NCI-H345 (cell line): ENCODE data around the gene RBP4.
"Not testable (repeated sequence)": the region's sequence is repeated elsewhere in the genome, so short reads cannot be mapped to it uniquely, and the experiment has no call there.

ENCODE experiments used
- DNase-seq: peaks from one replicate; lab custom pipeline; 2025; lab: John Stamatoyannopoulos, UW

The RBP4 gene

DNA sequence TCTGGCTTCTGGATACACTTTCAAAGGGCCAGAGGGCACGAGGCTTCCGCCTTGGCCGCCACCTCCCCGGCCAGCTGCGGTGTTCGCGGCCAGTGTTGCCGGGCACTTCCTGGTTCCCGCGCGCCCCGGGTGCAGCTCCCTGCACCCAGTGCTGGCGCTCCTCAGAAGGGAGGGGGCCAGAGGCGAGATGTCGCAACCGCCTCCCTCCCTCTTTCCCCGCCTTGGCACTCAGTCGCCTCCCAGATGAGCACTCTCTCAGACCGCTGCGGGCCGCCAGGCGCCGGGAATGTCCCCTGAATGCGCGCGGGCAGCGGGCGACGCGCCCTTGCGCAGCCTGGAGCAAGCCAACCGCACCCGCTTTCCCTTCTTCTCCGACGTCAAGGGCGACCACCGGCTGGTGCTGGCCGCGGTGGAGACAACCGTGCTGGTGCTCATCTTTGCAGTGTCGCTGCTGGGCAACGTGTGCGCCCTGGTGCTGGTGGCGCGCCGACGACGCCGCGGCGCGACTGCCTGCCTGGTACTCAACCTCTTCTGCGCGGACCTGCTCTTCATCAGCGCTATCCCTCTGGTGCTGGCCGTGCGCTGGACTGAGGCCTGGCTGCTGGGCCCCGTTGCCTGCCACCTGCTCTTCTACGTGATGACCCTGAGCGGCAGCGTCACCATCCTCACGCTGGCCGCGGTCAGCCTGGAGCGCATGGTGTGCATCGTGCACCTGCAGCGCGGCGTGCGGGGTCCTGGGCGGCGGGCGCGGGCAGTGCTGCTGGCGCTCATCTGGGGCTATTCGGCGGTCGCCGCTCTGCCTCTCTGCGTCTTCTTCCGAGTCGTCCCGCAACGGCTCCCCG lies 34.4 kb downstream of the RBP4 start, which contains the start of gene FFAR4:
Gene FFAR4, plus strand, starts transcription at position 231 of the 842 bp plus-strand sequence. Its CDS starts 56 bp downstream, at position 287.
- no peak for DNase-seq

DNA sequence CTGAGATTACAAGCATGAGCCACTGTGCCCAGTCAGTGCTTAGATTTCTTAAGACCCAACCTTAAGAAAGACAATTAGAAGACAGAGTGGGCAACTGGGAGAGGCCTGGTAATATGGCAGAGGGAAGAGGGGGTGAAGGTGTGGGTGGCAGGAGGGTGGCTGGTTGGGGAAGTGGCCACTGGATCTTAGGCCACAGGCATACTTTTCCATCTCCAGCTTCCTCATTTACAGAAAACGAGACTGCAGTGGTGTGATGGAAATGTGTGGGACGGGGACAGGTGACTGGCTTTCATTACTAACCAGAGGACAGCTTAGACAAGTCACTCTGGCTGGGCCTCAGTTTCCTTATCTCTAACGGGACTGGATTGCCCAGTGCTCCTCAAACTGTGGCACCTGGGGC lies 35.6 kb downstream of the RBP4 start:
- no peak for DNase-seq

DNA sequence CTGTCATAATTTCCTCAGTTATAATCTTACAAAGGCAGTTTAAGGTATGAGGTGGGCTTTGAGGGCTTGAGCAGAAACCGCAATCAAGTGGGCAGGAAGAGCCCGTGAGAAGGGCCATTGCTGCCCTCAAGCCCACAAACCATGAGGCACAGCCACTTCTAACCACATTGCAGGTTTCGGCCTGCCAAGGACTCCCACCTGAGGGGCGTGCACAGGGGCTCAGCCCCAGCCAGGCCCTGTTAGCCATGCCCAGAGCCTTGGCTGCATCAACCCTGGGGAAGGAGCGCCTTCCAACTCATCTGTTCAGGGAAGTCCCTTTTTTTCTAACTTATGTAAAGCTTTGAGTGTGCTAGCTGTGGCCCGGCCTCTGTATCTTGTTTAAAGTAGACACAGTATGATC lies 40.5 kb downstream of the RBP4 start:
- no peak for DNase-seq

DNA sequence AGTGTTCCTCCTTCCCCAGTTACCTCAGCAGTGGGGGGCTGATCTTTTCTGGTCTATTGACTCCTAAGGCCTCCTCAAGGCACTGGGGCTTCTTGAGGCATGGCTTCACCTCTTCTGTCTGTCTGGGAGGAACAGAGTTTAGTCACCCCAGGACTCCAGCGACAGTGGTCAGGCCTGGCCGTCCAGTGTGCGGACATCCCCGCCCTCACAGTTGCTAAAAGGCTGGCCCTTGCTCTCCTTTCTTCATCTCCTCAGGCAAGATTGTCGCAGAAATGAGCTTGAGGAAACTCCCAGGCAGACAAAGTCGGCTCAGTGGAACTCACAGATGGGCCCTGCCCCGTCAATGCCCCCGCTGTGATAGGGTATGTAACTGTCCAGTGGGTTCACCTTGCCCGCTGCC lies 41.5 kb downstream of the RBP4 start:
- DNase-seq: no peak

DNA sequence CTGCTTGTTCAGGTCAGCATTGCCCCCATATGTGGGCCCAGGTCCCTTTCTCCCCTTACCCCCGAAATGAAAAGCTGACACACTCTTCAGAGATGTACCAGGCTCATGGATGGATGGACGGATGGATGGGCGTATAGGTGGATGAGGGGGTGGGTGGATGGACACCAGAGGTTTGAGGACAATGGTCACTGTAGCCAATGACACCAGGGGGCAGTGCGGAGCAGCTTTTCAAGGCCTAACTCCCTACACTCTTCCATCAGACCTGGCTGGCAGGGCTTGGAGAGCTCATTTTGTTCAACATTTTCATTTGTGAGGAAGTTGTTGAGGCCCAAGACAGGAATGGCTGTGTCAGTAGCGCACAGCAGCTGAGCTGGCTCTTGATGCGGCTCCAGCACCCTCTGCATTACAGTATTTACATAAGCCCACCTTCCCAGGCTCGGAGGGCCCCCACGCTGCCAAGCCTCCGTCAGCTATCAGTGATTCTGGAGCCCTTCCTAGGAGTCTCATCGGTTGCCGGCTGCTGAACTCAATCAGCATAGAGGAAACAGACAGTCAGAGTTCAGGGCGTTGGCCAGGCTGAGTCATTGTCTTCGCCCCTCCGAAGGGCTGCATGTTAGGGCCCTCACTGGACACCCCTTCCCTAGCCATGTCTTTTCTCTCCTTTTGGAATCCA lies 46.1 kb downstream of the RBP4 start:
- peak; percentile 32 for DNase-seq

- no peak for DNase-seq
Observed at GRCh38 chr10:93554316-93554663, 46.7 kb downstream of the RBP4 start.

DNA sequence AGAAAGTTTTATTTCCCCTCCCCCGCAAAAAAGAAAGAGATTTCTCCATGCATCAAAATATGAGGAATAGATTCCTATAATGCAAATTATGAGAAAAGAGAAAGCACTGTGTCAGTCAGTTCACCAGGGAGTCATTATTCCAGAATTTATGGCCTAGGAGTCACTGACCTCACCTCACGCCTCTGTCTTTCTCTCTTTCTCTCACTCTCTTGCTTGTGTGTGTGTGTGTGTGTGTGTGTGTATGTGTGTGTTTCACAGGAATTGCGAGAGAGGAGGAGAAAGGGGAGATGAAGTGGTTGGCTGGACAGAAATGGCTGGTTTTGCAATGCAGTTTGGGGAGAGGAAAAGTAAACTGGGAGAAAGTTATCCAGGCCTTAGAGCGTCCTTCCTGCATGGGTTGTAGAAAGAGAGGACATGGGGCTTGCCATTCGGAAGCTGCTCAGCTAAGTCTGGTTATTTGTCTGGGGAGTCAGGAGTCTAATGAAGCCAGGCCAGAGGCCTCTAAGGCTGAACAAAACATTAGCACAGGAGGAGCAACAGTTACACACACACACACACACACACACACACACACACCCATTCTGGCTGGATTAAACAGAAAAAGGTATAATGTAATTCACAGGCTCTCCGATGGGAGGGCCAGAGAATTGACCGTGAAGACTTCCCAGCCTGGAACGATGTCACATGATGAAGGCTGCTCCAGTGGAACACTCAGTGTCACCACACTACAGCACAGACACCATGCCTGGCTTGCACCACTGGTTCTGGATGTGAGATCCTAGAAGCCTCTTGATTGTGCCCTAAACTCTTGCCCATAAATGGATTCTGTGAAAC lies 47.3 kb downstream of the RBP4 start:
- DNase-seq: no peak

- DNase-seq: no peak
Observed at GRCh38 chr10:93552780-93553179, 48.3 kb downstream of the RBP4 start.

- DNase-seq: no peak
Observed at GRCh38 chr10:93550606-93551005, 50.4 kb downstream of the RBP4 start.

DNA sequence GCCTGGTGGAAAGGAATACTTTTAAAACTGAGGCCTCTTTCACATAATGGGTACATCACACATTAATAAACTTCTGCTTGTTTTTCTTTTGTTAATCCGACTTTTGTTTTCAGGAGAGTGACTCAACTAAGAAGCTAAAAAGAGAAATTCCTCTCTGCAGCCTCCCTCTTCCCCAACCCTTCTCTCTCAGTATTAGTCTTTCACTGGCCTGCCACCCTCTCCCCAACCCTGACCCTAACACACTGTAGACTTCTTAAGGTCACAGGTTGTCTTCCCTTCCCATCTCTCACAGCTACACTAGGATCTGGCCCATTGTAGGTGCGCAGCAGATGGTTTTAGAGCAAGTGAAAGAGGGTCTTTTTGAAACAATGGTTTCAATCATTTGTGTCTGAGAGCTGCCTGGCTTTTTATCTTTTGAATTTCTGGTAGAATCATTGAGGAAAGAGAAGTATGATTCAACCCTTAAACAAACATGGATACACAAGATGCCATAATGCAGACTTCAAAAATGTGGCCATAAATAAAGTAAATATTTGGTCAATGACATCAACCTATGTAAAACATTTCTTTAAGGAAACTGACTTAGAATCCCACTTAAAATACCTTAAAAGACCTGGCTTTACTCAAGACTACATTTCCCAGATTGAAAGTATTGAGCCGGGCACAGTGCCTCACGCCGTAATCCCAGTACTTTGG lies 52.5 kb downstream of the RBP4 start:
- no peak for DNase-seq

DNA sequence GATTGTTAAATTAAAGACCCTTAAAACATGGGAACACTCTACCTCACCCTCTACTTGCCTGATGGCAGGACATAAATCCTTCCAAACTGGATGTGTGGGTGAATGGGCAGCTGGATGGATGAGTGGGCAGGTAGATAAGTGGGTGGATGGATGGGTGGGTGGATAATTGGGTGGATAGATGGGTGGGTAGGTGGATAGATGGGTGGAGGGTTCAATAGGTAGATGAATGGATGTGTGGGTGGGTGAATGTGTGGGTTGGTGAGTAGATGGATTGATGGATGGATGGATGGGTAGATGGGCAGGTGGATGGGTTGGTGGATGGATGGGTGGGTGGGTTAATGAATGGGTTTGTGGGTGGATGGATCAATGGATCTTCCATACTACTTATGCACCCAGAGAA lies 53.5 kb downstream of the RBP4 start:
- DNase-seq: no peak

DNA sequence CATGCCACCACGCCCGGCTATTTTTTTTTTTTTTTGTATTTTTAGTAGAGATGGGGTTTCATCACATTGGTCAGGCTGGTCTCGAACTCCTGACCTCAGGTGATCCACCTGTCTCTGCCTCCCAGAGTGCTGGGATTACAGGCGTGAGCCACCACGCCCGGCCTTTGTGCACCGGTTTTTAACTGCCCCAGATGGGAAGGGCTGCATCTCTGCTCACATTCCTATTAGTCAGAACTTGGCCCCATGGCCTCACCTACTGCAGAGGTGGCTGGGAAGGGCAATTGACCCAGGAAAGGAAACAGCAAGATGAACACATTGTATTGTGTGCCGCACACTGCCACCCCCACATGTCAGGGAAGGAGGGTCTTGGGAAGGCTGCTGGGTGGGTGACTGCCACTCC lies 54.0 kb downstream of the RBP4 start:
- not testable (repeated sequence) for DNase-seq

DNA sequence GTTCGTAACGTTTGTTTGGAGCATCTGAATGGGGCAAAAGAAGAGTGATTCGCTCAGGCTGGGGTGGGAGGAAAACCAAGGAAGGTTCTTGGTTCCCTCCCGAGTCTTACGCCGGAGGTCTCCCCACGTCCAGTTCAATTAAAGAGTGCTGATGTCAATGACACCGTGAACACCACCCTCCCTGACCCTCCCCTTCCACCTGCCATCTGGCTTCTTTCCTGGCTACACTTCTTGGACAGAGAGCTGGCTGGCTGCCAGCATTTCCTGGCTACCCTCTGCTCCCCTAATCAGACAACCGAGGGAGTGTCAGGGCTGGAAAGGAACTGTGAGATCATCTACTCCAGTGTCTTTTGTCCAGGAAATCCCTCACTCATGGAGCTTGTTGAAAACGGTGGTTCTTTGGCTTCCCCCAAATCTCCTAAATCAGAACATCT lies 58.7 kb downstream of the RBP4 start:
- DNase-seq: peak; percentile 71
